CD14-positive monocyte (primary cell): ENCODE measurements around the gene BCAP31. TPM values are rescaled to one million over a fixed set of nuclear protein-coding genes. Genes with fewer than 3 reads are reported as not detected.
"Not testable (repeated sequence)": the region's sequence is repeated elsewhere in the genome, so short reads cannot be mapped to it uniquely, and the experiment has no call there.

Experiments used
- DNase-seq, 3 donors: peaks; one replicate each; pipeline ENCODE4 v3.0.0-alpha.2; 2011 to 2022
- H2AFZ ChIP-seq: 2 replicates; pipeline ENCODE4 v1.6.0; 2012; ENCODE audit warnings: mild to moderate bottlenecking, low read depth, low read length, inconsistent platforms; ENCODE audit not compliant: insufficient read depth, poor library complexity, severe bottlenecking
- H3K27ac ChIP-seq, 2 donors: 1 replicate in 1 of 2; 2 replicates in 1 of 2; pipeline ENCODE4 v1.5.1; 2012 to 2013; ENCODE audit warnings: low read length in 2 of 2, control low read depth in 1 of 2, inconsistent platforms in 1 of 2, low read depth in 1 of 2, mild to moderate bottlenecking in 1 of 2
- H3K27me3 ChIP-seq, 2 donors: one replicate each; pipeline versions ENCODE4 v1.6.0 to v1.6.1; 2011 to 2013; ENCODE audit warnings: low read length in 2 of 2; ENCODE audit not compliant: control insufficient read depth in 2 of 2, insufficient read depth in 2 of 2
- H3K36me3 ChIP-seq, 2 donors: replicated peaks in 1 of 2; 1 replicate in 1 of 2; 2 replicates in 1 of 2; pipeline versions ENCODE4 v1.5.1 to v1.6.1; 2012 to 2013; ENCODE audit warnings: low read length in 2 of 2, control low read depth in 1 of 2, inconsistent platforms in 1 of 2, mild to moderate bottlenecking in 1 of 2; ENCODE audit not compliant: insufficient read depth in 2 of 2, control insufficient read depth in 1 of 2
- H3K4me1 ChIP-seq, 2 donors: 1 replicate in 1 of 2; 2 replicates in 1 of 2; pipeline versions ENCODE4 v1.5.1 to v1.6.1; 2012 to 2013; ENCODE audit warnings: low read length in 2 of 2, control low read depth in 1 of 2, inconsistent platforms in 1 of 2, mild to moderate bottlenecking in 1 of 2, moderate library complexity in 1 of 2; ENCODE audit not compliant: insufficient read depth in 2 of 2, control insufficient read depth in 1 of 2
- H3K4me2 ChIP-seq: replicated peaks from 2 replicates; pipeline ENCODE3; 2012; ENCODE audit warnings: low read length, moderate library complexity, mild to moderate bottlenecking; ENCODE audit not compliant: poor library complexity, severe bottlenecking; ENCODE audit errors: extremely low read depth
- H3K4me3 ChIP-seq, 3 experiments: fragments of 200-600 bp in 1 of 3; sonication (generic) in 1 of 3; replicated peaks in 1 of 3; 1 replicate in 2 of 3; 2 replicates in 1 of 3; pipeline ENCODE4 v1.5.1; 2011 to 2013; ENCODE audit warnings: low read length in 3 of 3, mild to moderate bottlenecking in 3 of 3, control low read depth in 2 of 3, low read depth in 2 of 3, inconsistent platforms in 1 of 3, moderate library complexity in 1 of 3
- H3K79me2 ChIP-seq: 2 replicates; pipeline ENCODE4 v1.6.0; 2012; ENCODE audit warnings: mild to moderate bottlenecking, control low read depth, inconsistent platforms, low read length, moderate library complexity; ENCODE audit not compliant: insufficient read depth
- H3K9ac ChIP-seq: 2 replicates; pipeline ENCODE4 v1.6.0; 2017; ENCODE audit warnings: low read length, mild to moderate bottlenecking; ENCODE audit not compliant: insufficient read depth, poor library complexity, severe bottlenecking
- H3K9me3 ChIP-seq, 2 donors: replicated peaks in 1 of 2; 1 replicate in 1 of 2; 2 replicates in 1 of 2; pipeline versions ENCODE4 v1.5.1 to v1.6.1; 2012 to 2013; ENCODE audit warnings: low read length in 2 of 2, control low read depth in 1 of 2; ENCODE audit not compliant: control insufficient read depth in 1 of 2, insufficient read depth in 1 of 2
- H4K20me1 ChIP-seq: 2 replicates; pipeline ENCODE4 v1.6.0; 2012; ENCODE audit warnings: mild to moderate bottlenecking, low read length, control low read depth, moderate library complexity; ENCODE audit not compliant: insufficient read depth
- H3K27ac Mint-ChIP-seq, 7 donors: one replicate each; pipeline ENCODE4 v1.8.0; 2020; ENCODE audit warnings: mild to moderate bottlenecking in 7 of 7, mixed read lengths in 7 of 7, moderate library complexity in 6 of 7, inconsistent platforms in 2 of 7
- H3K27me3 Mint-ChIP-seq, 3 donors: one replicate each; pipeline ENCODE4 v1.8.0; 2021 to 2022; ENCODE audit warnings: low read depth in 3 of 3, mild to moderate bottlenecking in 3 of 3, mixed read lengths in 3 of 3, moderate library complexity in 3 of 3, inconsistent platforms in 1 of 3
- H3K36me3 Mint-ChIP-seq, 2 donors: one replicate each; pipeline ENCODE4 v1.8.0; 2020; ENCODE audit warnings: mixed read lengths in 2 of 2, inconsistent platforms in 1 of 2, mild to moderate bottlenecking in 1 of 2
- H3K4me1 Mint-ChIP-seq: one replicate; pipeline ENCODE4 v1.8.0; 2020; ENCODE audit warnings: mild to moderate bottlenecking, mixed read lengths
- H3K4me3 Mint-ChIP-seq, 2 donors: one replicate each; pipeline ENCODE4 v1.8.0; 2020; ENCODE audit warnings: mild to moderate bottlenecking in 2 of 2, mixed read lengths in 2 of 2, moderate library complexity in 1 of 2
- H3K9me3 Mint-ChIP-seq, 7 donors: one replicate each; pipeline ENCODE4 v1.8.0; 2020 to 2022; ENCODE audit warnings: mixed read lengths in 7 of 7, mild to moderate bottlenecking in 6 of 7, moderate library complexity in 6 of 7, inconsistent platforms in 2 of 7
- WGBS: methylation state at CpG from one replicate; pipeline ENCODE4 v1.1.5; 2013; ENCODE audit warnings: missing lambda C conversion rate; ENCODE audit not compliant: insufficient coverage; 5-methylcytosine and 5-hydroxymethylcytosine counted together
- intact Hi-C, 2 donors: fragments of 100-400 bp; cut with micrococcal nuclease; formaldehyde crosslinking; loops; one replicate each; pipeline versions ENCODE4 v1.15.0 to v1.15.1; 2023
- polyA plus RNA-seq, 3 donors: library from polyadenylated mRNA; depleted of rRNA in 1 of 3; unstranded in 2 of 3; stranded (reverse) in 1 of 3; fragments of 300-500 nt in 2 of 3; fragments of >200 nt in 1 of 3; fragmentation: Illumina TruSeq in 2 of 3; gene quantifications; 1 replicate in 2 of 3; 2 replicates in 1 of 3; pipeline ENCODE4 v1.2.3, GENCODE V29; 2012 to 2021
- TF ChIP-seq, protein P1 (sequence below): fragments of 200-600 bp; IDR thresholded peaks from one replicate; pipeline ENCODE4 v1.8.0; 2022; ENCODE audit warnings: antibody characterized with exemption, mild to moderate bottlenecking

BCAP31 gene
- polyA plus RNA-seq, 3 donors, result 139 to 294 (median 288) TPM

DNA sequence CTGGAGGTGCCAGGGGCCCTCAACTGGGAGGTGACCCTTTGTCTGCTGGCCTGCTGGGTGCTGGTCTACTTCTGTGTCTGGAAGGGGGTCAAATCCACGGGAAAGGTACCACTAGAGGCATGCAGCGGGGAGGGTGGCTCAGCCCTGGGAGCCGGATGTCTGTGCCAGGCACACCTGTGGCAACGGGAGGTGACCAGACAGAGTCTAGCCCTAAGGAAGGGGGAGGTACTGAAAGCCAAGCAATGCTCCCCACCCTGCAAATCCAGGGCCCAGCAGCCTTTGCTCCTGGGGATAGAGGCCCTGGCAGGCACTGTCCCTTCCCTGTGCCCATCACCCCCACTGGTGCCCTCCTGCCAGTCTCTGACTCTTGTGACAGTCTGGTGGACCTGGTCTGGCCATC lies 32.2 kb downstream of the BCAP31 start:
- no peak overlapping the region for H2AFZ ChIP-seq
- DNase-seq, result no peak
- Mint-ChIP-seq H3K9me3 (peaks cover 0 to 4% (median 0%) of the 10 kb centered on the region in 7 donors), H3K4me1 (peaks cover 3% of the 10 kb centered on the region), H3K27ac (no peak overlapping the region), H3K4me3 (no peak overlapping the region), H3K27me3 (peaks cover 14 to 43% (median 27%) of the 10 kb centered on the region in 3 donors), H3K36me3 (peaks cover 4 to 13% of the 10 kb centered on the region in 2 donors)
- no peak overlapping the region for H3K9ac ChIP-seq
- no peaks in the 10 kb centered on the region for H3K9me3 ChIP-seq
- peaks cover under 1 to 3% of the 10 kb centered on the region in 2 donors for H3K36me3 ChIP-seq
- H3K4me1 ChIP-seq, result no peaks in the 10 kb centered on the region
- H3K27ac ChIP-seq, result no peak overlapping the region
- H3K79me2 ChIP-seq, result no peaks in the 10 kb centered on the region
- no peaks in the 10 kb centered on the region for H4K20me1 ChIP-seq
- no peak overlapping the region for H3K4me2 ChIP-seq
- TF ChIP-seq, protein P1, sequence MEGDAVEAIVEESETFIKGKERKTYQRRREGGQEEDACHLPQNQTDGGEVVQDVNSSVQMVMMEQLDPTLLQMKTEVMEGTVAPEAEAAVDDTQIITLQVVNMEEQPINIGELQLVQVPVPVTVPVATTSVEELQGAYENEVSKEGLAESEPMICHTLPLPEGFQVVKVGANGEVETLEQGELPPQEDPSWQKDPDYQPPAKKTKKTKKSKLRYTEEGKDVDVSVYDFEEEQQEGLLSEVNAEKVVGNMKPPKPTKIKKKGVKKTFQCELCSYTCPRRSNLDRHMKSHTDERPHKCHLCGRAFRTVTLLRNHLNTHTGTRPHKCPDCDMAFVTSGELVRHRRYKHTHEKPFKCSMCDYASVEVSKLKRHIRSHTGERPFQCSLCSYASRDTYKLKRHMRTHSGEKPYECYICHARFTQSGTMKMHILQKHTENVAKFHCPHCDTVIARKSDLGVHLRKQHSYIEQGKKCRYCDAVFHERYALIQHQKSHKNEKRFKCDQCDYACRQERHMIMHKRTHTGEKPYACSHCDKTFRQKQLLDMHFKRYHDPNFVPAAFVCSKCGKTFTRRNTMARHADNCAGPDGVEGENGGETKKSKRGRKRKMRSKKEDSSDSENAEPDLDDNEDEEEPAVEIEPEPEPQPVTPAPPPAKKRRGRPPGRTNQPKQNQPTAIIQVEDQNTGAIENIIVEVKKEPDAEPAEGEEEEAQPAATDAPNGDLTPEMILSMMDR, result no peak
- H3K4me3 ChIP-seq, result no peak overlapping the region
- WGBS, result no CpG with 5 or more reads among the region's 4 CpGs
- H3K27me3 ChIP-seq, result peaks cover 0 to 21% of the 10 kb centered on the region in 2 donors
- intact Hi-C loops, result no loop called here

DNA sequence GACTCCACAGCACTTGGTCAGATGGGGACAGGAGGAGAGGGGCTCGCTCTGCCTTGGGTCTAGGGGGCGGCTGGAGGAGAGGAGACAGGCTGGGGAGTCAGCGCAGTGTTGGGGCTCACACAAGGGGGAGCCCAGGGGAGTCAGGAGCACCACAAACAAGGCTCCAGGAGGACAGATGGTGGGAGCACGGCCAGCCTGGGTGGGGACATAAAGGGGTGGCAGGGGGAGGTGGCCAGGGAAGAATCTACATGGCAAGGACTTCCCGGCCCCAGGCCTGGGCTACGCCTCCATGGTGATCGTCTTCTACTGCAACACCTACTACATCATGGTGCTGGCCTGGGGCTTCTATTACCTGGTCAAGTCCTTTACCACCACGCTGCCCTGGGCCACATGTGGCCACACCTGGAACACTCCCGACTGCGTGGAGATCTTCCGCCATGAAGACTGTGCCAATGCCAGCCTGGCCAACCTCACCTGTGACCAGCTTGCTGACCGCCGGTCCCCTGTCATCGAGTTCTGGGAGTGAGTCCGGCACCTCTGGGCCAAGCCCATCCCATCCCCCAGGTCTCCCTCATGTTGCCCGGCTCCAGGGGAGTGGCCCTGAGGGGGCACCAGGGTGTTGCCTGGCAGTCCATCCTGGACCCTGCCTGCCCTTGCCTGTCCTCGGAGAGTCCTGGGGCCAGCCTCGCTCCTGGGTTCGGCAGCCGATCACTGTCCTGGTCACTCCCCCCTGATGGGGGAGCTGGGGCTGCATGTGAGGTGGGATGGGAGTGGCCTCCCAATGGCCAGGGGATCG lies 33.0 kb downstream of the BCAP31 start:
- H3K79me2 ChIP-seq, H3K9me3 ChIP-seq, H3K9me3 Mint-ChIP-seq, H3K4me1 ChIP-seq, H3K4me3 ChIP-seq, H3K27ac Mint-ChIP-seq, H3K36me3 ChIP-seq, H3K4me1 Mint-ChIP-seq, H4K20me1 ChIP-seq, H3K9ac ChIP-seq, intact Hi-C loops, H2AFZ ChIP-seq, H3K36me3 Mint-ChIP-seq, H3K4me3 Mint-ChIP-seq, H3K27ac ChIP-seq, H3K4me2 ChIP-seq, DNase-seq: not testable (repeated sequence)
- H3K27me3 Mint-ChIP-seq, result peaks cover 20 to 51% (median 35%) of the 10 kb centered on the region in 3 donors
- H3K27me3 ChIP-seq, result peaks cover 0 to 28% of the 10 kb centered on the region in 2 donors
- WGBS, result 87% methylated on average over 8 of the region's 21 CpGs
